Retina (tissue), 1 donor: Measurements from ENCODE around the gene THEMIS.
"Not testable (repeated sequence)": the region's sequence is repeated elsewhere in the genome, so short reads cannot be mapped to it uniquely, and the experiment has no call there.

Experiments
- DNase-seq: peaks from one replicate; pipeline ENCODE4 v3.0.0-alpha.2; 2016

The THEMIS gene, protein sequence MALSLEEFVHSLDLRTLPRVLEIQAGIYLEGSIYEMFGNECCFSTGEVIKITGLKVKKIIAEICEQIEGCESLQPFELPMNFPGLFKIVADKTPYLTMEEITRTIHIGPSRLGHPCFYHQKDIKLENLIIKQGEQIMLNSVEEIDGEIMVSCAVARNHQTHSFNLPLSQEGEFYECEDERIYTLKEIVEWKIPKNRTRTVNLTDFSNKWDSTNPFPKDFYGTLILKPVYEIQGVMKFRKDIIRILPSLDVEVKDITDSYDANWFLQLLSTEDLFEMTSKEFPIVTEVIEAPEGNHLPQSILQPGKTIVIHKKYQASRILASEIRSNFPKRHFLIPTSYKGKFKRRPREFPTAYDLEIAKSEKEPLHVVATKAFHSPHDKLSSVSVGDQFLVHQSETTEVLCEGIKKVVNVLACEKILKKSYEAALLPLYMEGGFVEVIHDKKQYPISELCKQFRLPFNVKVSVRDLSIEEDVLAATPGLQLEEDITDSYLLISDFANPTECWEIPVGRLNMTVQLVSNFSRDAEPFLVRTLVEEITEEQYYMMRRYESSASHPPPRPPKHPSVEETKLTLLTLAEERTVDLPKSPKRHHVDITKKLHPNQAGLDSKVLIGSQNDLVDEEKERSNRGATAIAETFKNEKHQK

DNA sequence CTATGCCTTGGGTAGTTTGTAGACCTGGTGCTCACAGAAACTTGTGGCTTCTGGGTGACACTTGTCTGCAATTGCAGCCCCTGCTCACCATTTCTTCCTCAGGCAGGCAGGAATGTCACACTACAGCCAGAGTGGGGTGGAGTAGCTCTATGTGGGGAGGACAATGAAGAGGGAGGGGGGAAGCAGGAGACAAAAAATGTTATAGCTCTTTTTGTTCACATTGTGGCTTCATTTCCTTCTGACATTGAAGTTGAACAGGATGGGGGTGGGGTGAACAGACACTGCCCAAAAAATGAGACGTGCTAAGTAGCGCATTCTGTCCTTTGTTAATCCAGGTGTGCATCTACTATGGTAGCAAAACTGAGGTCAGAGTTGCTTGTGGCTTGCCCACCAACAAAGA lies at the start of gene THEMIS:
Gene THEMIS, minus strand, starts transcription at position 124 of the 400 bp plus-strand sequence. CDS start 126 bp downstream, outside the sequence.
- DNase-seq, result no peak

DNA sequence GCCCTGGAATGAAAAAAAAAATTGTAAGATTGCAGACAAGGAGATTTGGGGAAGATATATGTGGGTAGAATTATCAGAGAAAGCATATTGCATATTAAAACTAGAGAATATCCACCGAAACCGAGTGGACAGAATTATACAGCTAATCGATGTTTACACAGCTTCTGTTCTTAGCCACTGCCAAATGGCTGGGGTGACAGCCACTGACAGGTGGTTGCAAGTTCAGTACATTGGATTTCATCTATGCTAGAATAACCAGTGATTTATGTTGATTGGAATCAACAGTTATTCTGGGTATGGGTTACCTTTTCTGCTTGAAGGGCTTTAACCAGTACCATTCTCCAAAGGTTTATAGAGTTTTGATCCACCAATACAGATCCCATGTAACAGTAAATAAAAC lies 48.4 kb upstream of the THEMIS start:
- no peak for DNase-seq

DNA sequence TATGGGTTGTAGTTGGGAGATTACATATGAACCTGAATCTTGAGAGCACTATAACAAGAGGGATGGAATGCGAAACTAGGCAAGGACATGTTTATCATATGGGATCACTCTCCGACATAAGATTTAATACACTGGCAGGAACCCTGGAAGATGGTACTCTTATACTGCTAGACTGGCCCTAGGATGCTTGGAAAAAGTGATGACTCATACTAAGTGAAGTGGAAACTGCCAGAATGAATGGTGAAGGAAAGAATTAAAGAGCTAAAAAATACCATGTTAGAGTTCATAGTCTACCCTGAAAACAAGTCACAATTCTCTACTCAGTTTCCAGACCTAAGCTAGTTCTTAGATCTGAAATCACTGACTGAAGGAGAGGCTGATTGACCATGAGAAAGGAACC lies 45.5 kb upstream of the THEMIS start:
- DNase-seq, result no peak

DNA sequence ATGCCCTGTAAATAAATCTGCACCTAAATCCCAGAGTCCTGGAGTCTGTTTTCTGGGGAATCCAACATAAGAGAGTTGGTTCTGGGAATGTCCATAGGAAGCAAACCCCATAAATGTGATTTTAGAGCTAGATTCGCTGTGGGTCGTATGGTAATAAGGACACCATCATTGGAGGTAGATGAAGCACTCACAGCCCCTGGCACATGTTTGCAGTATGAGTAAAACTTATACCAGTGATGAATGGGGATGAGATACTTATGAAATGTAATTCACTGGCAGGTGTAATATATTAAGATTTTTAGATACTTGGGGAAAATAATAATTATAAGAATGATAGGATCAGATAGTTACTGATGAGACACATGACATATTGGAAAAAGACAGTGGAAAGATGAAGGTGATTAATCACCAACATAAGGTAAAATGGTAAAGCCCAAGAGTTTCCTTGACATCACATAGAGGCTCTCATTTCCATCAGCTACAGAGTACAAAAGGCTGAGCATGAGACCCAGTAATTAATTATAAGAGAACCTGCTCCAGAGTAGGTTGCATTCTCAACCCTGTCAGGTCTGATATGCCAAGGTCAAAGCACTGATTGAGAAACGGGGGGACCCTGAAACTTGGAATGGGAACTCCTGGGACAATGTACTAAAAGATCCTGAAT lies 44.7 kb upstream of the THEMIS start:
- no peak for DNase-seq

DNA sequence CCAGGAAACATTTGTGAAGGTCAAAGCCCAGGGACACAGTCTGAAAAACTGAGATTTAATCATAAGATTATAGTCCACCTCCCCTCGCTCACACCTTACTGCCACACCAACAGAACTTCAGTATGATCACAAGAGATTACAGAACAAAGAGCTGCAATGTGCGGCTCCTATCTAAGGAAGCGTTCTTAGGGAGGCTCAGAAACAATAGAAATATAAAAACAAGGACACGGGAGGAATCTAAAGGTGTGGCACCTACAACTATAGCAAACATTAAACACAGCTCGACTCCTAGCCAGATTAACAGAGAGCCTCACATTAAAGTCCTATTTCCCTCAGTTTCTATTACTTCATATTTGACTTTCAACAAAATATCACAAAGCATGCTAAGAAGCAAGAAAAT lies 40.4 kb upstream of the THEMIS start:
- no peak for DNase-seq

DNA sequence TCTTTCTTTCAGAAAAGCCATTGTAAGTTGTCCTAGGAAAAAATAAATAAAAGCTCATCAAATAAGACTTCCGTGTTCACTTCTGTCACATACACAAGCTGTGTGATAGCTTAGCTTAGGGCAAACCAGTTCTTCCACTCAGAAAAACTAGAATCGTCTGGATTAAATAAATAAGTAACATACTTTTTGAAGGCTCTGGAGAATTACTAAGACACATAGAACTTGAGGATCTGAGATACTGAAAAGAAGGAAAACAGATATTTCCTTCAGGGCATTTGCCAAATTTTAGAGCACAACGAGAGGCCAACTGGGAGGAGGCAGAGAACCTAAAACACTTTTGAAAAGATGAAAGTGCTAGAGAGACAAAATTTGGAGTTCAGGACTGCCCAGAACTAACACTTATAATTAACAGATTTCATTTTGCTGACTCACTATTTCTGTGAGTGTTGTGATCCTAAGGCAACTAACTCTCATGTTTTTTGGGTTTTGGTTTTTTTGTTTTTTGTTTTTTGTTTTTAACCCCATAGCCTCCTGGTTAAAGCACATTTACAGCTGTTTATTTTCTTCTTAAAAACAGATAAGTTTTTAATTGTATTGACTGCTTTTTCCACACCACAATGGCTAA lies 38.7 kb upstream of the THEMIS start:
- DNase-seq, result no peak

DNA sequence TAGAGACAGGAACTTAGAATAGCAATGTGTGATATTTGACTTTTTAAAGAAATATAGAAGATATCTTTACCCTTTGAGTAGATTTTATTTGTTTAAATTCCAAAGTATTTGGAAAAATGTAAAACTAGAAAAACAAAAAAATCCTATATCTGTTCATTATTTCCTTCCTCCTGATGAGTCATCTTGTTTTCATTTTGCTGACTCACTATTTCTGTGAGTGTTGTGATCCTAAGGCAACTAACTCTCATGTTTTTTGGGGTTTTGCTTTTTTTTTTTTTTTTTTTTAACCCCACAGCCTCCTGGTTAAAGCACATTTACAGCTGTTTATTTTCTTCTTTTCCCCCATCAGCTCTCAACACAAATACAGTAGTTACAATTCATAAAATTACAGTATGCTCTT lies 37.8 kb upstream of the THEMIS start:
- no peak for DNase-seq

DNA sequence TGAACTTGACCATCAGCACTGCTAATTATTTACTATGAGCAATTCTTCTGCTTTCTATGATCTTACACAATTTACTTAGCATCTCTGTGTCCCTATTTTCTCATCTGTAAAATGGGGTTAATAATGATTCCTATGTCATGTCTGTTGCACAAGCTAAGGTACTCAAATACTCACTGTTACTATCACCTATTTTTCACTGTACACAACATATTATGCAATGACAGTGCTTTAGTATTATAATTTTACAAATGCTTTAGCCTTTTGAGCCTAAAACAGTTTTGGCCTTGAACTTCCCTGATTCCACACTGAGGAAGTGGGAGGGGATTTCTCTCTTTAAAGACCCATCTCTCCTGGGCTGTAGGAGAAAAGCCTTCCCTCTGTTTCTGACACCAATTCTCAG lies 36.9 kb upstream of the THEMIS start:
- no peak for DNase-seq

DNA sequence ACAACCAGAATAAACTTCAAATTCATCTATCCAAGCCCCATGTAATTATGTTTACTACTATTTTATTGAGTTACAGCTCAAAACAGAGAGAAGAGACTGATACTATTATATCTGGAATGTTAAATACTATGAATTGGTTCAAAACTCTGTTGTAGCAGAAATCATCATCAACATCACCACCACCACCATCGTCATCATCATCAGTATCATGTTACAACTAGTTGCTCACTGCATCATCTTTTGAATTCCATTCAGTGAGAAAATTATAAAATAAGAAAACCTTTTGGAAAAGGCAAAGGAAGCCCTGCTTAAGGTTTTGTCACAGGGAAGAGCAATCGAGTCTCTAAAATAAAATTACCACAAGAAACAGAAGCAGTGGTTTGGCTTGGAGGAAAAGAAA lies 36.2 kb upstream of the THEMIS start:
- no peak for DNase-seq

DNA sequence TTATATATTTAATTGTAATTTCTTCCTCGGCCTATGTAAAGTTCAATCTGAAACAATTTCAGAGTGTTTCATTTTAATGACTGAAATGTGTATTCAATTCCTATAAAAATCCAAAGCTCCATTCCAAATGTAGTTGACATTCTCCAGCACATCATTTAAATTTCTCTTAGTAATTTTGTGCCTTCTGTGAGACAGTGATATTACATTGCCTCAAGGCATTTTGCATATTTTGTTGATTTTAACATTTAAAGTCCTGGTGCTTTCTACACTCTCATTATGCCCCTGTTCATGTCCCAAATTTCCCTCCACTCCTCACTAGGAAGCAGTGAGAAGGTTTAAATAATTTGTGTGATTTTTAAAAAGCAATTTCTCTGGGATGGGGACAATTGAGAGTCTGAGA lies 34.1 kb upstream of the THEMIS start:
- no peak for DNase-seq

DNA sequence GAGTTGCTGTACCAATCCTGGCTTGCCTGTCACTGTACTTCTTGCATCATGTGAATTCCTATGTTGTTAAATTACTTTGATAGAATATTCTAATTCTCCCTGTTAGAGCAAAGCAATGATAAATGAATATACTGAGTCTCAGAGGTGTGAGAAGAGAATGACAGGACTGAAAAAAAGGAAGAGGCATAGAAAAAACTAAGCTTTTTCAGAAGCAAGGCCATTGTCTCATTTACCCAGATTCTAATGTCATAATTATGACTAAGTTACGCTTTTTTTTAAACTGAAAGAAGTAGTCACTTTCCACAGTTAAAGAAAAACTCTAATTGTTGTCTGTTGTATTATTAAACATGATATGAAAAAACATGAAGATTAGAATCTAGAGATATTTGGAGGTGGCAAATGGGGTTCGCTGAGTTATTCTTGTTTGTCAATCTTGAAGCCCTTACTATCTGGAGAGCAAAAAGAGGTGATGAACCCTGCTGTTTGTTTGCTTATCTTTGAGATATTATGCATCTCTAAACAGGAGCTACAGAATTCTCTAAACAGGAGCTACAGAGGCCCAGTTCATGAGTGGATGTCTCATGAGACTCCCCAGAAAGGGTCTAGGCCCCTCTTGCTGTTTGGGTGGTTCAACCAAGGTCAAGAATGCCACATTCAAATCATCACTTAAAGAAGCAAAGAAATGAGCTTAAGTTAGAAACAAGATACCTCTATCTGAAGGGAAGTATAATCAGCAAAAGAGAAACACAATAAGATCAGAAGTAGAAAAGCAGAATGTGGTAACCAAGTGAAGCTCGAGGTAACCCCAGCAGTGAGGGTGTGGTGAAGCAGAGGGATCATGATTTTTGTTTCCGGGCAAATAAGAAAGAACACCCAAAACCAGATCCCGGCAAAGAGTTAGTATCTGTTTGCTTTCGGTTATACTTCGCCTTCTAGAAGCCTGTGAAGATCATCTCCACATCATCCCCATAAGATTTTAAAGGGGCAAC lies 33.3 kb upstream of the THEMIS start:
- DNase-seq, result no peak

DNA sequence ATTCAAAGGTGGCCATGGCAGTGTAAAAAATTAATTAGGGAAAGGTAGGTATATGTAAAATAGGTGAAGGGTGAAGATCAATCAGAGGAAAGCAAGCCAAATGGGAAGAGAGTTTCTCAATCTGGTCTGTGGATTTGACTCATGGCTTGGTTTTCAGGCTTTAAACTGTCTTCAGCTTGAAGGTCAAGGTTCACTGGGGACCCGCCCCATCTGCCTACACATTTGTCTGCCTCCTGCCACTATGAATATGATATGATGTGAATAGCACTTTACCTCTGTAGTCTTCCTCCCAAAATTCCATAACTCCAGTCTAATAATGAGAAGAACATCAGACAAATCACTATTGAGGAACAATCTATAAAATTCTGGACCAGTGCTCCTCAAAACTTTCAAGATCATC lies 32.3 kb upstream of the THEMIS start:
- no peak for DNase-seq

DNA sequence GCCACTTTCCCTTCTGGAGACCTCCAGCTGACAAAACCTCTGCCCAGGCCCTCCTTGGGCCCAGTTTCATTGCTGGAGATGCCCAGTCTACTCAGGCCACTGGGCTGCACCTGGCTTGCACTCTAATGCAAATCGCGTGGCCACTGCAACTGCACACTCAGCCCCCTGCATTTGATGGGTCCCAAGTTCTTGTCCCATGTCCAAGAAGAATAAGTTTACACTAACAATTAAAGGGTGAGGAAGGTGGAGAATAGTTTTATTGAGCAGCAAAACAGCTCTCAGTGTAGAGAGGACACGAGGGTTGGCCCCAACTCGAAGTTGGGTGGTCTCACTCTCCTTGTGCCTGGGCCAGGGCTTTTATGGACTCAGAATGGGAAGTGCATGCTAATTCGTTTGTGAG lies 31.9 kb upstream of the THEMIS start:
- no peak for DNase-seq

DNA sequence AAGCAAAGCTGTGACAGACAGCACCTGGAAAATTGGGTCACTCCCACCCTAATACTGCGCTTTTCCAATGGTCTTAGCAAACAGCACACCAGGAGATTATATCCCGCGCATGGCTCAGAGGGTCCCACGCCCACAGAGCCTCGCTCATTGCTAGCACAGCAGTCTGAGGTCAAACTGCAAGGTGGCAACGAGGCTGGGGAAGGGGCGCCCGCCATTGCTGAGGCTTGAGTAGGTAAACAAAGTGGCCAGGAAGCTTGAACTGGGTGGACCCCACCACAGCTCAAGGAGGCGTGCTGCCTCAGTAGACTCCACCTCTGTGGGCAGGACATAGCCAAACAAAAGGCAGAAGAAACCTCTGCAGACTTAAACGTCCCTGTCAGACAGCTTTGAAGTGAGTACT lies 25.6 kb upstream of the THEMIS start:
- DNase-seq, result not testable (repeated sequence)

DNA sequence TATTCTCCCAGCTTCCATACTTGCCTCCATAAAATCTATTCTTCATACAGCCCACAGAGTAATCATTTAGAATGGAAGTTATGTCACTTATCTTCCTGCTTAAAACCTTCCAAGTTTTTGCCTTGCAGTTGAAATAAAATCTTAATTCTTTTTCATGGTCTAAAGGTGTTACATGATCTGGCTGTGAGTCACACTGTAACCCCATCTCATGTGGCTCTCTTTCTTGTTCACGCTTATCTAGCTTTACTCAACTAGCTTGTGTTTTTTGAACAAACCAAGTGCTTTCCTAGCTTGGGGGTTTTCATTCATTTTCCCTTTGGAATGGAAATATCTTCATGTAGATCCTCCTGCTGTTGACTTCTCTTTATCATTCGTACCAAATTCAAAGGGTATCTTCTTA lies 23.6 kb upstream of the THEMIS start:
- no peak for DNase-seq

DNA sequence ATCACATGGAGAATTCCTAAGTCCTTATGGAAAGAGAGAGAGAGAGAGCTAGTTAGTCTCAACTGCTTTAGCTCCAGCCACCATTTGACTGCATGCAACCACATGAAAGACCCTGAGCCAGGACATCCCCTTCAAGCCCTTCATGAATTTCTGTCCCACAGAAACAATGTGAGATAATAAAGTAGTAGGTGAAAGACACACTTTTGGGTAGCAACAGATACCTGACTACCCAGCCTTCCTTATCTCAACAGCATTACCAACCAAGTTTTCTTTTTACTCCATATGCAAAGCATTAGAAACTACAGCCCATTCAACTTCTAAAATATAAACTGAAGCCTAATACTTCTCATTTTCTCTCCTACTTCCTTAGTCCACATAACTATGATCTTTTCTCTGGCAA lies 23.2 kb upstream of the THEMIS start:
- no peak for DNase-seq

DNA sequence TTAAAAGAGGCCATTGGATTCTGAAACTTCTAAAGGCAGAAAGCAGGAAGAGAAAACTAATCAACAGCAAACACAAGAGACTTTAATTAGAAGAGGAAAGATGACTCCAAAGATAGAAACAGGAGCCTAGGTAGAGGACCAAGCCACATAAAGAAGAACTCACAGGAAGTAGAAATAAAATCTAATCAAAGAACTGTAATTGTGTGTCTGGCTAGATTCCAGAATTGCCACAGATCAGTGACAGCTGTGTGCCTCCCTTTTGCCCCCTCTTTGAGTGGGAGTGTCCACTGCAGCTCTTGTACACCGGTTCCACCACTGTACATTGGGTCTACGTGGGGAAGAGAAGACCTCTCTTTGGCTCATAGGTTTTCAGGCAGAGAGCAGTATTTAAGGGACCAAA lies 22.3 kb upstream of the THEMIS start:
- no peak for DNase-seq

DNA sequence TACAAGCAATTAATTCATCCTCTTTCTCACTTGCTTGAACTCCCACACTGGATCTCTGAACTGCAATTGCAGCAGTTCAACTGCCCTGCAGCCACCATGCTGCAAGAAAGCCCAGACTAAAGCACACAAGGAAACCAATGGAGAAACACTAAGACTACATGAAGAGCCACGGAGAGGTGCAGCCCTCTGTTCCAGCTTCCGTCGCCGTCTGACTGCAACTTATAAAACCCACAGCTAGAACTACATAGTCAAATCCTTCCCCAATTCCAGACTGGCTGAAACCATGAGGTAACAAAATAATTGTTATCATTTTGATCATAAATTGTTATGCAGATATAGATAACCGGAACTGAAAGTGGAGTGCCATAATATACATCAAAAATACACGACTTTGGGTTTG lies 21.1 kb upstream of the THEMIS start:
- no peak for DNase-seq

DNA sequence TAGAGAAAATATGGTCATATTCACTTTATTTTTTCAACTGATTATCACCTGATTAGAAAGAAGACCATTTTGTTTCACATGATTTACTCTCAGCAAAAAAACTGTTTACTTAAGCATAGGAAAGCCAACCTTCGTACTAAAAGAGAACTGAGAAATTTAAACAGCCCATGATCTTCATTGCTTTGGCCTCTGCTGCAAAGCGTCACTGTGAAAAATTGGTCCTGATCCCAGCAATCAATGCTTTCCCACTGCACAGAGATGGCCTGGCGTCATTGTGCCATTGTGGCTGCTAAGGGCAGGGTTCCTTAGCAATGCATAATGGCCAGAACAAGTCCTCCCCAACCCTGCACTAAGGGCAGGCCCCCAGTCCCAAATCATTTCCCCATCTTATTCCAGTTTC lies 19.9 kb upstream of the THEMIS start:
- DNase-seq, result no peak

DNA sequence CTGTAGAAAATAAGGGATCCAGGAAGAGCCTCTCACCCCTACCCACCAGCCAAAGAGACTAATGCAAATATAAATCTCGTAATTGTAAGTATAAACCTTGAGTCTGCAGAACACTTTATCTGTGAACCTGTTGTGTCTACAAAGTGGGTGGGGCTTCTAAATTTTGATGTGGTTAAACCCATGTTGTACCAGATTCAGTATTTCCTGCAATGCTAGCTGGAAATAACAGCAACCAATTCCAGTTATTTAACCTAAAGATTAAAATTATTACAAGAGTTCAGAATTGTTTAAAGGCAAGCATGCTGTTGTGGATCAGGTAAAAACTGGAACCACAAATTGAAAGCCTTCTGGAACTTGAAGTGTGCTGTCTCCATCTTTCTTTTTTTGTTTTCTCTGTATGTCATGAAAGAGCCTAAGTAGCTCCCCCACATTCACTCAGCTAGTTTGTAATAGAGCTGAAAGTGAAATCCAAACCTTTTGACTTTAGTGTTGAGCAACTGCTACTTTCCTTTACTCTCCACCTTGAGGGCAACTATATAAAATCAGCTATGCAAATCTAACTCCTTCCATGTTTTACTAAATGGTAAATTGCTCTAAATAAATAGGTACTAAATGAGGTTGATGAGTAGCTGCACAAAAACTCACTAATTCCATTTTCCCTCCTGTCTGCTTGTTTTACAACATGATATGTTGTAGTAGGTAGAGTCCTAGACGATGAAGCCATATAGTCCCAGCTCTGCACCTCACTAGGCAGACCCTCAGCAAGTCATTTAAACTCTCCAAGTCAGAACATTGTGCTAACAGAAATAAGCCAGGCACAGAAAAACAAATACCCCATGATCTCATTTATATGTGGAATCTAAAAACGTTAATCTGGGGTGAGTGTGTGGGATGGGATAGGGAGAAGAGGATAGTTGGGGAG lies 17.9 kb upstream of the THEMIS start:
- no peak for DNase-seq

DNA sequence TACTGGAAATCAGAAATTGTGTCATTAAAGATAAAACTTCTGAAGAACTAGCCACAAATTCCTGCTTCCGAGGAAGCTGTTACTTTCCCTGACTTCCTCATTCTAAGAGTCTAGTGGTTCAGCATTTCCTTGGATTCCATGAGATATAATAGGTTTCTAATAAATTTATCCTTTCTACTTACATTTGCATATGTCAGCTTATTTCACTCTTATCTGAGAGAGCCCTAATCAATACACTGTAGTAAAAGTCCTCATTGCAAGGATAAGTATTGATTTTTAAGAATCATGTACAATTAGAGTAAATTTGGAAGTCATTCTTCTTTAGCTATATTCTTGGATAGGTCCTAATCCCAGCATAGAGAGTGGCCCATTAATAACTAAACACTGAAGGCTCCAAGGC lies 16.9 kb upstream of the THEMIS start:
- no peak for DNase-seq
